Stimulated activated CD4-positive, alpha-beta T cell treated with anti-CD3 and anti-CD28 coated beads, Interleukin-2, amount 100 ng/mL, for 48 hours (primary cell): ENCODE measurements around the gene SNAPC4.

Experiments
- DNase-seq, 2 donors: peaks; one replicate each; pipeline ENCODE4 v3.0.0-alpha.2; 2020

The SNAPC4 gene

GRCh38 chr9:136392538-136393449 is 7.2 kb downstream of the SNAPC4 start:
- no peak for DNase-seq

DNA sequence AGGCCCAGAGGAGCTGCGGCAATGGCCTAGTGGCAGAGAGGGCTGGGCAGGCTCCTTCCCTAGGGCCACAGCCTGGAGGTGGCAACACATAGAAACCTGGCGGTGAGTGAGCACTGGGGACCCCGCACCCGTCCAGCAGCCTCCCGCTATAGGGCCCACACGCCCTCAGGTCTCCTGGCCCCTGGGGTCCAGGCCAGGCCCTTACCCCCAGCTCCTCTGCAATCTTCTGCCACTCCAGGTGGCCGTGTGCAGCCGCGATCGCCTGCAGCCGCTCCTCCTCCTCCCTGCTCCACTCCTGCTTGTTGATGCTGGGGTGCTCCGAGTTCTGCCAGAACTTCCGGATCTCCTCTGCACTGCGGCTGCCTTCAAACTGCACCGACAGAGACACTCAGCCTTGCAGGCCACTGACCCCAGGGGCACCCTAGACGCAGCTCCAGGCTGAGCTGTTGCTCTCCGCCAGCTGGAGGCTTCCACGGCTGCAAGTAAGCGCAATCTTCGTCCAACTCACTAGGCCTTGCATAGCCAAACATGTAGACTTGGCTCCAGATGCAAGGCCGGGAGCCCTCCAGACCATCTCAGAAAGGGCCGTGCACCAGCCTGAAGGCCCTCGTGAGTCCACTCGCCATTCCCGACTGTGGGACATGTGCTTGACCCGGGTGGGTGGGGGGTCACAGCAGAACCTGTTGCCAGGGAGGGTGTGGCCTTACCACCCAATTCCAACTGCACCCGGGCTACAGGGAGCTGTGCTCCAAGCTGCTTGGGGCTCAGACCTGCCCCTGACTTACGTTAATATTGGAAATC is 8.0 kb downstream of the SNAPC4 start:
- DNase-seq, result no peak

- DNase-seq, result no peak
Measured at GRCh38 chr9:136389396-136389795, 10.6 kb downstream of the SNAPC4 start.

DNA sequence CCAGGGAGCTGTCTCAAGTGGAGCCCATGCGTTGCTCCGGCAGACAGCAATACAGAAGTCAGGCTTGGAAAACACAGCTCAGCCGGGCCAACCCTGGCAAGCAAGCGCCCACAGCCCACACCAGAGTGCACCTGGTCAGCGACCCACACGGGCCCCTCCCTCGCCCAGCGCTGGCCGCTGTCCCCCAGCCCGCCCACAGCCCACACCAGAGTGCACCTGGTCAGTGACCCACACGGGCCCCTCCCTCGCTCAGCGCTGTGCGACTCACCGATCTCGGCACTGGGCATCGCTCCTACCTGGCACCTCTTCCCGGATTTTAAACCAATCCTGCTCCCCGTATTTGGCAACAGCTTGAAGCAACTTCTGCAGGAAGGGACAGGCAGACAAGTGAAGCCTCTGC is 12.8 kb downstream of the SNAPC4 start:
- no peak for DNase-seq

- DNase-seq, result no peak
Measured at GRCh38 chr9:136386018-136386417, 14.0 kb downstream of the SNAPC4 start.

DNA sequence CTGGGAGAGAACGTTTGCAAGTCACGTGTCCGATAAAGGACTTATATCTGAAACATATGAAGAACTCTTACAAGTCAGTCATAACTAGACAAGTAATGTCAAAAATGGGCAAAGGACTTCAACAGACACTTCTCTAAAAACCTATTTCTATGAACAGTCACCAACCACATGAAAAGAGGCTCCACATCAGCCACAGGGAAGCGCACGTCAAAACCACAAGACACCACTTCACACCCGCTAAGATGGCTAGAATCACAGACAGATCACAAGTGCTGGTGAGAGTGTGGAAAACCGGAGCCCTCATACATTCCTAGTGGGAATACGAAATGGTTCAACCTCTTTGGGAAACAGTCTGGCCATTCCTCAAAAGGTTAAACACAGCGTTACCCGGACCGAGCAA is 15.0 kb downstream of the SNAPC4 start:
- no peak for DNase-seq

DNA sequence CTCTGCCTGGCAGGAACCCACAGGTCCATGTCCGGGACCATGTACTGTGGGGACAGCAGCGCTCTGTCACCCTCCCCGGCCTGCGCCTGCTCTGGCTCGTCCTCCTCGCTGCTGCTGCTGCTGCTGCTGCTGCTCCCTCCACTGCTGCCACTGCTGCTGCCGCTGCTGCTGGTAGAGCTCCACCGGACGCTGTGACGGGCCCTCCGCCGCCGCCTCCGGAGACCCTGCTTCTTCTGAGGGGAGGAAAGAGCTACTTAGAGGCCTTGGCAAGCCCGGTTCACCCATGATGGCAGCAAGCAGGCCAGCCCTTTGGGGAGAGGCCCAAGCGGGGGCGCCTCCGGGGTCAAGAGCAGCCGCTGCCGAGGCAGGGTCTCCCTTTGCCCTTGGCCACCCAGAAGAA is 16.5 kb downstream of the SNAPC4 start:
- no peak for DNase-seq

DNA sequence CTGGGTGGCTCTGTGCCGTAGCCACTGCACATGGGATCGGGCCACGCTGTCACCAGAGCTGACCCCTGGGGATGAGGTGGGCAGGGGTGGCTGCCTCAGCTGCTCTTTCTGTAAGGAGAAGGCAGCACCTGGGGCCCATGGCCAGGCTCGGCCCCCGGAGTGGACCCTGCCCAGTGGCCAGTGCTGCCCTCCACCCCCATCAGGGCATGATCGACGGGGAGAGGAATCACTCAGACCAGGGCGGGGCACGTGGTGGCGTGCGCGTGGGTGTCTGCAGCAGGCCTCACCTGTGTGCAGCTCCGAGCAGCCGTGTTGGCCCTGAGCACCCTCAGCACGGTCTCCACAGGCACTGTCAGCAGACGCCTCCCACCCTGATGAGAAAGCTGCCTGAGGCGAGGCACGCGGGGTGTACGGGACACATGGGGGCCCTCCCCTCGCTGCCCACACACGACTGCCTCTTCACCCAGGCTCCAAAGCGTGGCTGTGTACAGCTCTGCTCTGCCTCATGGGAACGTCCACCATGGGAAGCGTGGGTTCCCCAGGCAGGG is 17.9 kb downstream of the SNAPC4 start:
- no peak for DNase-seq

DNA sequence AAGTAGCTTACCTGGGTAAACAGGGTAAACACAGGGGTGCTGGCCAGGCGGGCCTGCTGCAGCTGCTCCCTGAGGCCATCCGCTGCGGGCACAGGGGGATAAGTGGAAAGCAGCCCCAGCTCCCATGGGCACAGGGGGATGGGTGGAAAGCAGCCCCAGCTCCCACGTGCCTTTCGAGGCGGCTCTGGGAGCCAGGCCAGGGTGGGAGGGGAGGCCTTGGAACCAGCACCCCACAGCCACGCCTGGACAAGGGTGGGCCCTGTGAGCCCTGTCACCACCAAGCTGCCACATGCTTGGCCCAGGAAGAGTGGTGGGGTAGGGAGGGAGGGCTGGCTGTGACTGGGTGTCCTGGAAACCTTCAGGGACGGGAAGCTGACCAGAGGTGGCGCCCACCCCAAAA is 18.7 kb downstream of the SNAPC4 start:
- no peak for DNase-seq

- no peak for DNase-seq
Measured at GRCh38 chr9:136380381-136380780, 19.6 kb downstream of the SNAPC4 start.

DNA sequence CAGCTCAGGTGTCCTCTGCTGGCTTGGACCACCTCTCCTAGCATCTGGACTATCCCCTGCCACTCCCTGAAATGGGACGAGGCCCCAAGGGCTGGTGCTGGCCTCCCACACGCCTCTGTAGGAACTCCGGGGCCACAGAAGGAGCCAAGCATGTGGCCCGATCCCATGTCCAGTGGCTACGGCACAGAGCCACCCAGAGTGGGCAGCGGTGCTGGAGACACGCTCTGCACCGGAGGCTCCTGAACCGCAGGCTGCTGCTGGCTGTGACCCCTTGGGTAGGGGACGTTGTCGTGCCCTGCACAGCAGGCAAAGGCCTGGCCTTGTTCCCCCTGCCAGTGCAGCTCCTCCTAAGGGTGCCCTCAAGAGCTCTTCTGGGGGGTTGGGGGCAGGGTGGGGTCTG is 20.1 kb downstream of the SNAPC4 start:
- no peak for DNase-seq

- DNase-seq, result no peak
Measured at GRCh38 chr9:136379401-136379800, 20.6 kb downstream of the SNAPC4 start.

GRCh38 chr9:136379003-136379287 is 21.0 kb downstream of the SNAPC4 start:
- DNase-seq, result no peak

DNA sequence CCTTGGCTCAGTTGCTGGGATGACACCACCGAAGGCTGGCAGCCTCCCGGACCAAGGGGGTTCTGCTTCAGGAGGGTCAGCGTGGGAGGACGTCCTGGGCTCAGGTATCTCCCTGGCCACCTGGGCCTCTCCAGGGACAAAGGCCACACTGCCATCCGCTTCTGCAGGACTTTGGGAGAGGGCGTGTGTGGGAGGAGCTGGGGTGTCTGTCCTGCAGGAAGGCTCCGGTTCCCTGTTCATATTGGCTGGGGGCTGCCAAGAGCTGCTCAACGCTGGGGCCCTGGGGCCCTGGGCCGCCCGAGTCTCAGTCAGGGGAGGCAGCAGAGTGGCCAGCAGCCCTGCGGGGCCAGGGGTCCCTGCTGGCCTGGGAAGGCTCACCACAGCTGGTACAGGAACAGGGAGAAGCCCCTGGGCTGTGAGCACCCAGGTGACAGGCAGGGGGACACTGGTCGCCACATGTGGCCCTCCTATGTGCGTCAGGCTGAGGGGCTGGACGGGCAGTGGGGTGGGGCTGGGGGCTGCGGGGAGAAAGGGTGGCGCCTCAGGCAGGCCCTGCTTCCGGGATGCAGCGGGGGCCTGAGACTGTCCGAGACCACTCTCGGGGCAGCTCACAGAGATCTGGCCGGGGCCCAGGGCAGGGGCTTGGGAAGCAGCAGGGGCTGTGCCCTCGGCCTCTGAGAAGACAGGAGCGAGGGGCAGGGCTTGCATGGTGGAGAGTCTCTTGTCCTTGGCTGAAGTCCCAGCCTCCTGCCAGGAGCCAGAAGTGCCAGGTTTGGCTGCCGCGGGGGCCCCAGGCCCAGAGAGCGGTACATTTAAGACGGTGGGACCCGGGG is 21.6 kb downstream of the SNAPC4 start:
- DNase-seq, result no peak

GRCh38 chr9:136377341-136378169 is 22.4 kb downstream of the SNAPC4 start:
- DNase-seq, result no peak

GRCh38 chr9:136376457-136376856 is 23.5 kb downstream of the SNAPC4 start:
- no peak for DNase-seq

GRCh38 chr9:136375096-136375495 is 24.9 kb downstream of the SNAPC4 start:
- DNase-seq, result no peak

- DNase-seq, result no peak
Measured at GRCh38 chr9:136374183-136374575, 25.8 kb downstream of the SNAPC4 start.

DNA sequence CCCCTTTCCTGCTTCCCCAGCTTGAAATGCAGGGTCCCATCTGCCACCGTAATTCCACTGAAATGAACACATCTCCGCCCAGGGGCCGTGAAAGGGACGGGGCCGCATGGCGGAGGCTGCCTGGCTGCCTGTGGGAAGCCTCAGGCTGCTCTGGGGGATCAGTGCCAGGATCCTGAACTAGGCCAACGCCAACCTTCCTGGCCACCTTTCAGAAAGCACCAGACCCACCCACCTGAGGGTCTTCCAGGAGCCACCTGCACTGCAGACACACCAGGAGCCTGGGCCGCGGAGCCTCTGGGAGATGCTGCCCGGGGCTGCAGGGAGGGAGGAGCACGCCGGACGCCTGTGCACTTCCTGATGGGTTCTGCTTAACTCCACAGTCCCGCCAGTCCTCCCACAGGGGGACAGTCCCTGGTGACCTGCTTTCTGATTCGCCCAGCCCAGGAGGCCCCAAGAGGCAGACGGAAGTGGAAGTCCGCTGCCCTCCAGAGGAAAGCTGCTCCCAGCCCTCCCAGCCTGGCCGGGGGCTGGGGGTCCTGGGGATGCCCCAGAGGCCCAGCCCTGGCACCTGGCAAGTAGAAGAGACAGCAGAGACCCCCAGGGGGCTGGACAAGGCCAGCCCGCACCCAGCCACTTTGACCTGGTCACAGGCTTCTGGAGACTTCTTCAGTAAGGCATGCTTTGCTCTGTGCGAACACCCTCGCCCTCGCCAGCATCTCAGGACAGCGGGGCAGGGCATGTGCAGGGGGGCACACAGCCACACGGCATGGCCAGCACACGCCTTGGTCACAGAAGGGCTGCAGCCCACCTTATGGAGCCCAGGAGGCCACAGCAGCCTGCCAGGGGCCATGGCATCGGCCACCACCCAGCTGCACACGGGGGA is 26.4 kb downstream of the SNAPC4 start, which contains the start of gene CARD9:
TSS of gene CARD9 (minus strand) at position 370 of the 883 bp plus-strand sequence. CDS start 1,591 bp downstream, outside the sequence.
- no peak for DNase-seq

GRCh38 chr9:136372561-136373299 is 27.2 kb downstream of the SNAPC4 start:
- DNase-seq, result no peak
